Fibroblast of skin of right biceps (primary cell): Measurements from ENCODE around the gene DDX60.
A peak's percentile ranks its signal among the peaks of the same experiment; 100 is the strongest.
"Not testable (repeated sequence)": the region's sequence is repeated elsewhere in the genome, so short reads cannot be mapped to it uniquely, and the experiment has no call there.

Source experiments
- DNase-seq: peaks from one replicate; pipeline ENCODE4 v3.0.0-alpha.2; 2013

The DDX60 gene

DNA sequence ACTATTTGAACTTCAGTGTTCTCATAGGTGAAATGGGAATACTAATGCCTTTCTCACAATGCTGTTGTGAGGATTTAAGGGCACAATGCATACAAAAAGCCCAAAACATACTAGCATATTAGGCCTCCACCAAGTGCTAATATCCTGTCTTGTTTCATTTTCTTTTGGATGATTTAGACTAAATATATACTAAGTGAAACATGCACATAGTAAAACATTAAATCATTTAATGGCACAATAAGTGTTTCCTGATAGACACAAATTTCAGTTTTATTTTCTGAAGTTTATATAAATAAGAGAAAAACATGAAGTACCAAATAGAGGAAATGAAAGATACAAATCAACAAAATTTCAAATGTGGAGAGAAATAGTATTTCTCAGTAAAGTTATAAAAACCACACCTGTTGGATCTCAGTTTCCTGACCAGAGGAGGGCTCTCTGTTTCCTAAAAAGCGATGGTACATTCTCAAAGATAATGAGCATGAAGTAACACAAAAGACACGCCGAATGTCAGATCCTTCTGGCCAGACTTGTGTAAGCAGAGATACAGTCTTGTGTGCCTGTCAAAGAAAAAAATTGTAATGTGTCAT lies 25.1 kb downstream of the DDX60 start:
- no peak for DNase-seq

DNA sequence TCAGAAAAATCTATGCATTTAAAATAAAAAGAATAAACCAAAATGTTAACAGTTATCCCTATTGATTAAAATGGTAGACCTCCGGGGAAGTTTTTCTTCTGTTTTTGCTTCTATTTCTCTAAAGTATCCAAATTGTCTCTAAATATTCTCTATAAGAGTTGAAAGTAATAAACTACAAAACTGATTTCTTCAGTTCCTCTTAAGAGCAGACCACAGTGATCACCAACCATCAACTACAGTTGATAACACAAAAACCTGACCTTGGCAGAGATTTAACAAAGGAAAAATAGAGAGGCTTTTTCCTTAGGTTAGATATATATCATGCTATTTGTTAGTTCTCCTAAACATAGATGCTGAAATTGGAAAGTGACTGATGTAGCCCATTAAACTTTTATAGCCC lies 27.3 kb downstream of the DDX60 start:
- DNase-seq, result no peak

- not testable (repeated sequence) for DNase-seq
Measured at GRCh38 chr4:168285850-168286249, 32.7 kb downstream of the DDX60 start.

DNA sequence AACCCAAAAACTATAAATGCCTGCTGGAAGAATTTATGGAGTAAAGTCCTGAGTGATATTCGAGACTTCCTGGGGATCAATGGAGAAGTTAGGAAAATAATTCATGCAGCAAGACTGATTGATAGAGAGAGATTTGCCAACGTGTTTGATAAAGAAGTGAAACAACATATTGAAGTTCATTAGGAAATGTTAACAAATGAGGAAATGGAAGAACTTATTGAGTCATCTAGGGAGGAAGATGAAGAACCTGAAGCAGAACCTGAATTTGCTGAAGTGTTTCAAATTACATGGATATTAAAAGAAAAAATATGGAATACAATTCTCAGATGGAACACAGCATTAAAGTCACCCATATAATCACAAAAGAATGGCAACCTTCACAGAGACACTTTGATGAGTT lies 39.0 kb downstream of the DDX60 start:
- DNase-seq, result no peak

DNA sequence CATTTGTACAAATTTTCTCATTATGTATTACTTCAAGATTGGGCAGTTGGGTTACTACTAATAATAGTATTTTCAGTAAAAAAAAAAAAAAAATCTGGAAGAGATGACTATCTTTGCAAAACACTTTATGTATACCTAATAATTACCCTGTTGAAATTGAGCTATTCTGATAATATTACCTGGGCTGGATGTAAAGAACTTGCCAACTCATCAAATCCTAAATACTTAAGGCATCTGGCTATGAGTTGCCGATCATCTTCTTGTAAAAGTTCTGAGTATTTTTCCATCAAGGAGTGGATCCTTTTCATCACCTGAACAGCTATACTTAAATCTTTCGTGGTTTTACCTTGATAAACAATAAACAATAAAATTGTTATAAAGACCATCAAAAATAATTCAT lies 42.7 kb downstream of the DDX60 start:
- DNase-seq, result no peak

DNA sequence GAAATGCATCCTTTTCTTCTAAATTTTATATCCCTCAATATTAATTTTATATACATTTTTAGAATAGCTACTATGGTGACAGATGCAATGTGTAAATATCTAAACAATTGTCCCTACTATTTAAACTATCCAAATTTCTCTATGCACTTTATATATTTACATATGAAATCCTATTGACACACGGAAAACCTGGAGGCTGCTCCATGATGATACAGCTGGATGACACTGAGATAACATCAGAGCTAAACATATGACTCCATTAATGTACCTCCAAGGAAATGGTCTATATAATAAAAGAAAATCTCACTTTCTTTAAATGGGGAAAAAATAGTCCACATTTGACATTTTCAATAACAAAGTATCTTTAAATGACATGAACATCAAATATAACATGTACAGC lies 43.7 kb downstream of the DDX60 start:
- DNase-seq, result no peak

GRCh38 chr4:168273838-168274237 lies 44.7 kb downstream of the DDX60 start:
- DNase-seq, result peak; percentile 5

GRCh38 chr4:168272488-168272887 lies 46.1 kb downstream of the DDX60 start:
- no peak for DNase-seq

- DNase-seq, result no peak
Measured at GRCh38 chr4:168269896-168270295, 48.7 kb downstream of the DDX60 start.

DNA sequence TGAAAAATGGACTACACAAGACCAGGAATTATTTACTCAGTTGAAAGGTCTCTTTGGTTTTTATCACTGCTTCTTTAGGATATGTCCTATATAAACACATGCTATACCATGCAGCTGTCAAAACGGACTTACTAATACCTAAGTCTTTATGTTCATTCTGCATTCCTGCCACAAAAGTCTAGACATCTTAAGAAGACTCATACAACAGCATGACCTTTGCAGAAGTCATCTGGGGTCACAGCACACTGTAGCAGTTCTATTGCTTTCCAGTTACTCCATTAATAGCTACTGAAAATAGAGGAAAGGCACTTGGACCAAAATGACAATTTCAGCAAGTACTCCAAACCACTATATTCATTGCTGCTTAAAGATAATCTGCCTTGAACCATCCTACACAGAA lies 53.2 kb downstream of the DDX60 start:
- DNase-seq, result no peak

- DNase-seq, result no peak
Measured at GRCh38 chr4:168264903-168265302, 53.6 kb downstream of the DDX60 start.

GRCh38 chr4:168263039-168263438 lies 55.5 kb downstream of the DDX60 start:
- DNase-seq, result no peak

DNA sequence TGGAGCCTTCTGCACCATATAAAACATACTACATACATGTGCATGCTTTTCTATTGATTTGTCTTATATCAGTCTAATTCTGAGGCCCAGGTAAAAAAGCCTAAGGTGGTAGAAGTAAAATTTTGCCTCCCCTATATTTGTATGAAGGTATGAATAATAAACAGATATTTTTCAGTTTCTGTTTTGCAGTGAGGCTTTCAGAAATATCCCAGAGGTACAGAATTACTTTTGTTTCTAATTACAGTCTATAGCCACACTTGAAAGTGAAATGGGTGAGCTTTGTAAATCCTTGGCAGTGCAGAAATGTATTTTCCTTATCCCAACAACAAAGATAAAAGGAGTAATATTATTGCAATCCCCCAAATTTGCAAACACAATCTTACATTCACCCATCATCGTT lies 59.5 kb downstream of the DDX60 start:
- no peak for DNase-seq

DNA sequence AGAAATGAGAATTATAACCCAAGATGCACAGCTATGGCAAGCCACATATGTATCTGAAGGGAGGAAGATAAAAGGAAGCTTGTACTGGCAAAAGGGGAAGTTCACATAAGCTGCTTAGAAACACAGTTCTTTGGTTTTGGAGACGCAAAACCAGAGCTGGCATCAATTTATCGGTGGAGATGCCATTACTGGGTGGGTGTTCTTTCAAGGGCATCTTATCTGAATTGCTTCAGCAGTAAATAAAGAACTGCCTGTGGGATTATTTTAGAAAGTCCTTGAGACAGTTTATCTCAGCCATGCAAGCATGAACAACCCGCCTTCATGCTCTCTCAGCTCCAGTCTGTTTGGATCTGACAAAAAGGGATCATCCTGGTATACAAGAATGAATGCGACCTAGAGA lies 60.8 kb downstream of the DDX60 start:
- no peak for DNase-seq

DNA sequence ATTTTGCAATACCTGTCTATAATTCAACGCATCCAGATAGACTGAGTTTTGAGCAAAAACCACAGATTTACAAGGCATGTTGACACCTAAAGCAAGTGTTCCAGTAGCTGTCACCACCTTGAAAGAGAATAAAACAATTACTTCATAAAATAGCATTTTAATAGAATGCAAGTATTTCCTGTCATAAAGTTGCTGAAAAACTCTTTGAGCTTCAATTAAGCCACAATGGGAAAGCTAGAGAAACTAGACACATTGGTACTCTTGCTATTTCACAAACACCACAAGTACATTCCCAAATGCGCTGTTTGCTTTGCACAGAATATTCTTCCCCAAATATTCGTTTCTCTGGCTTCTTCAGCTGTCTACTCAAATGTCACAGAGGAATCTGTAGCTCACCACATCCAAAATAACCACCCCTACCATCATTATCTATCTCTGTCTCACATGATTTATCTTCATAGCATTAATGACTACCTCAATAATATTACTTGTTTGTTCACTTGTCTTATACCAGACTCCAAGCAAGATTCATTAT lies 70.3 kb downstream of the DDX60 start:
- DNase-seq, result peak; percentile 37

DNA sequence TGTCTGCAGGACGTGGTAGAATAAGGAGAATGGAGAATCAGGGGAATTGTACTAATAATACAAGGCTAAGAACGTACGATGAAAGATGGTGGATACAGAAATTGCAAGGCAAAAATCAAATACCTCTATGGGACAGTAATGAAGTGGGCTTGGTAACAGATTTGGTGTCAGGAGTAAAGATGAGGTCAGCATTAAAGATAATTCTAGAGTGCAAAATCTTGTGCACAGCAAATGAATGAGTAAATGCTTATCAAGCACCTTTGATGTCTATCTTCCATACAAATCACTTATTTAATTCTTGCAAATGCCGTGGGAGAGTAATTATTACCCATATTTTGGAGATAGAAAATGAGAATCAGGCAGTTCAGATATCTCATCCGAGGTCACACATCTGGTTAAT lies 70.9 kb downstream of the DDX60 start:
- DNase-seq, result no peak

DNA sequence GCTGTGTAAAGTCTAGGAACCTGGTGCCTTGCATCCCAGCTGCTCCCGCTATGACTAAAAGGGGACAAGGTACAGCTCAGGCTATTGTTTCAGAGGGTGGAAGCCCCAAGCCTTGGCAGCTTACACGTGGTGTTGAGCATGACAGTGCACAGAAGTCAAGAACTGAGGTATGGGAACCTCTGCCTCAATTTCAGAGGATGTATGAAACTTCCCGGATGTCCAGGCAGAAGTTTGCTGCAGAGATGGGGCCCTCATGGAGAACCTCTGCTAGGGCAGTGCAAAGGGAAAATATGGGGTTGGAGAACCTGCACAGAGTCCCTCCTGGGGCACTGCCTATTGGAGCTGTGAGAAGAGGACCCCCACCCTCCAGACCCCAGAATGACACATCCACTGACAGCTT lies 76.6 kb downstream of the DDX60 start:
- DNase-seq, result no peak

GRCh38 chr4:168240821-168241220 lies 77.7 kb downstream of the DDX60 start:
- no peak for DNase-seq

- DNase-seq, result peak; percentile 85
Measured at GRCh38 chr4:168221301-168221700, 97.3 kb downstream of the DDX60 start.

DNA sequence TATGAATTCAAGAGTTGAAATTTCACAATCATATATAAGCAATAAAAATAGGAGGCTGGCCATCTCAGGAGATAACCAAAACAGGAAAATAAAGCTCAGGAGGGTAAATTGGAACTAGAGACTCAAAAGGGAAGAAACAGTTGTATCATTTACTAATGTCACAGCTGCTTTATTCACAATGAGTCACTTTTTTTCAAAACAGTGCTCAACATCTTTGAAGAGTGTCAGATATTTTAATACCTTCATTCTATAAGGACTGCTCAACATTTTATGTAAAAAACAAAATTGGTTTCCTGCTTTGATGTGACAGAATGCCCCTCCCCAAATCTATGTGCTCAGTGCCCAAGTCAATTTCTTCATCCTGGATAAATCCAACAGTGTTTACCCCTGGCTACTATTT lies 97.7 kb downstream of the DDX60 start:
- peak; percentile 20 for DNase-seq

DNA sequence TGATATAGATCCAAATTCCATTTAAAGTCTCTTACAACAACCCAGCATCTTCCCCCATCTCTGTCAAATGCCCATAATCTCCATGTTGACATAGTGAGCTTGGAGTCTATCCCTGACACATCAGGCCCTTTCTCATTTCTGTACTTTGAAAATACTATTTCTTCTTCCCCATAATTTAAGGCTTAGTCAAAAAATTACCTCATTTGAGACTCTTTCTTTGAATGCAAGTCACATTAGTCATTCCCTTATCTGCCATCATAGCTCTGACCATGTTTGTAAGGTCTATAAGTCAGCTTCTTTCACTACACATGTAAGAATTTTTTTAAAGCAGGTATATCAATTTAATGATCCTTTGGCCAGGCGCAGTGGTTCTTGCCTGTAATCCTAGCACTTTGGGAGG lies 99.9 kb downstream of the DDX60 start:
- DNase-seq, result peak; percentile 83

GRCh38 chr4:168213511-168213910 lies 105.0 kb downstream of the DDX60 start:
- peak; percentile 31 for DNase-seq

DNA sequence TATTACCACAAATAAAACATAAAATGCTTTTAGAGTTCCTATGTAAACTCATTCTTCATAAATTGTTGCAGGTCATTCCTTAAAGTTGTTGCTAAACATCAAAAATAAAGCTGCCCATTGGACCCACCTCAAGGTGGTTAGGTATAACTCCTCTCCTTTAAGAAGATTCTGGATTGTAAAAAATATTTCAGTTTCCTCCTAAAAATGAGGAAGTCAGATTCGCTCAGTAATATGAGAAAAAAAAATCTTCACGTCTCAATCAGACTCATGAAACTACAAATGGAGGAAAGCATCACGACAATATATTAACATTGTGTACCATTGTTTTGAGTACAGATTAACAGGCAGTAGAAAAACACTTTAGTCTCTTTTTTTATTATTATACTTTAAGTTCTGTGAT lies 105.9 kb downstream of the DDX60 start:
- DNase-seq, result no peak

- no peak for DNase-seq
Measured at GRCh38 chr4:168208957-168209614, 109.5 kb downstream of the DDX60 start.
